ENCODE measurements around the gene NANOS2. TPM values are rescaled to one million over a fixed set of nuclear protein-coding genes. Genes with fewer than 3 reads are reported as not detected.
A peak's percentile ranks its signal among the peaks of the same experiment; 100 is the strongest.

The NANOS2 gene
- total and polyA plus RNA-seq, 9 of the 15 experiments (the other 6 are each of a cell fraction or from before 2014, with no cell fraction given): not detected

GRCh38 chr19:45952686-45953505, 38.3 kb upstream of the NANOS2 start (continued):
- no peak for TF ChIP-seq COPS2 (conservative IDR thresholded peaks at IDR 0.05)
- no peak for TF ChIP-seq MTA3 (IDR thresholded peaks at IDR 0.05; ENCODE audit: borderline replicate concordance)
- no peak for TF ChIP-seq ZNF316 (IDR thresholded peaks at IDR 0.05)
- 0 out of 2 replicates have a peak, but pooled peaks have one; percentile 39 for TF ChIP-seq ZNF197 (CRISPR knock-in tag; IDR thresholded peaks at IDR 0.05; ENCODE audit: low read depth)
- TF ChIP-seq RB1 (IDR thresholded peaks at IDR 0.05; ENCODE audit: low read depth): peak; percentile 72
- no peak for TF ChIP-seq HDAC6 (IDR thresholded peaks at IDR 0.05; ENCODE audit: low read depth, low read length)
- no peak for TF ChIP-seq TAF15 (IDR thresholded peaks at IDR 0.05; ENCODE audit: low read depth, low read length)
- no peak for TF ChIP-seq PBX2 (CRISPR knock-in tag; IDR thresholded peaks at IDR 0.05; ENCODE audit: low read depth)
- TF ChIP-seq PBX2 (tag; conservative IDR thresholded peaks at IDR 0.05; ENCODE audit: low read depth): no peak
- TF ChIP-seq ATF2 (CRISPR knock-in tag; IDR thresholded peaks at IDR 0.05): peak; percentile 48; the same call in 1 of the 2 replicates
- TF ChIP-seq MTA1 (IDR thresholded peaks at IDR 0.05; ENCODE audit: borderline replicate concordance): no peak
- TF ChIP-seq MAZ (CRISPR knock-in tag; conservative IDR thresholded peaks at IDR 0.05 in 1 of 2, IDR thresholded peaks at IDR 0.05 in 1 of 2): peak; percentile 42 to 82; a peak in 2 of 4 replicates
- peak; percentile 92 for TF ChIP-seq ARID4B (CRISPR knock-in tag; IDR thresholded peaks at IDR 0.05)
- TF ChIP-seq ZBTB9 (CRISPR knock-in tag; IDR thresholded peaks at IDR 0.05): no peak
- TF ChIP-seq FOXM1 (IDR thresholded peaks at IDR 0.05; ENCODE audit: low read depth): no peak
- TF ChIP-seq FOXM1 (CRISPR knock-in tag; IDR thresholded peaks at IDR 0.05; ENCODE audit: low read depth): peak; percentile 68; the same call in 1 of the 2 replicates
- 0 out of 2 replicates have a peak, but pooled peaks have one; percentile 43 for TF ChIP-seq KAT7 (CRISPR knock-in tag; IDR thresholded peaks at IDR 0.05; ENCODE audit: borderline replicate concordance)
- TF ChIP-seq CBFA2T2 (conservative IDR thresholded peaks at IDR 0.05): no peak

All from K562 (cell line).